Measurements from ENCODE around the gene COX10.

DNA sequence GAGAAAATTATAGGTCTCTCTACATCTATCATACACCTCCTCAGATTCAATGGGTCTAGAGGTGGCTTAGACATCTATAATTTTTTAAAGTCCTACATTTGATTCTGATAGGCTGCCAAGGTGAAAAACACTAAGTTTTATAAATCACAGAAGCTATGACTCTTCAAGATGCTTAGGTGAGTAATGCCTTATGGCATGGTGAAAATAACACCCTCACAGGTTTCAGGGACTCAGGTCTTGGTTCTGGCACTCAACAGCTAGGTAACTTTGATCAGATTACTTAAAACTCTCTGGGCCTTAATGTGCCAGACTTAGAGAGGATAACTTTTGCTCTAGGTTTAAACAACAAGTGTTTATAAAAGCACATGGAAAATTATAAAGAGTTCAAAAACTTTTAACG is 2.0 kb upstream of the COX10 start:
- TF ChIP-seq, protein P1, sequence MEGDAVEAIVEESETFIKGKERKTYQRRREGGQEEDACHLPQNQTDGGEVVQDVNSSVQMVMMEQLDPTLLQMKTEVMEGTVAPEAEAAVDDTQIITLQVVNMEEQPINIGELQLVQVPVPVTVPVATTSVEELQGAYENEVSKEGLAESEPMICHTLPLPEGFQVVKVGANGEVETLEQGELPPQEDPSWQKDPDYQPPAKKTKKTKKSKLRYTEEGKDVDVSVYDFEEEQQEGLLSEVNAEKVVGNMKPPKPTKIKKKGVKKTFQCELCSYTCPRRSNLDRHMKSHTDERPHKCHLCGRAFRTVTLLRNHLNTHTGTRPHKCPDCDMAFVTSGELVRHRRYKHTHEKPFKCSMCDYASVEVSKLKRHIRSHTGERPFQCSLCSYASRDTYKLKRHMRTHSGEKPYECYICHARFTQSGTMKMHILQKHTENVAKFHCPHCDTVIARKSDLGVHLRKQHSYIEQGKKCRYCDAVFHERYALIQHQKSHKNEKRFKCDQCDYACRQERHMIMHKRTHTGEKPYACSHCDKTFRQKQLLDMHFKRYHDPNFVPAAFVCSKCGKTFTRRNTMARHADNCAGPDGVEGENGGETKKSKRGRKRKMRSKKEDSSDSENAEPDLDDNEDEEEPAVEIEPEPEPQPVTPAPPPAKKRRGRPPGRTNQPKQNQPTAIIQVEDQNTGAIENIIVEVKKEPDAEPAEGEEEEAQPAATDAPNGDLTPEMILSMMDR (IDR thresholded peaks at IDR 0.05), result no peak
- TF ChIP-seq TCF7L2 (IDR thresholded peaks at IDR 0.05; ENCODE audit: low read depth, low read length), result no peak
- TF ChIP-seq REST (IDR thresholded peaks at IDR 0.05; ENCODE audit: insufficient read depth in 1 of 2, low read depth in 2 of 2, low read length in 1 of 2), result no peak
- TF ChIP-seq POLR2AphosphoS5 (IDR thresholded peaks at IDR 0.05; ENCODE audit: low read depth, low read length), result no peak
